NCI-H2081 treated with DMSO at 0.1 percent for 48 hours (cell line): ENCODE measurements around the gene MCIDAS.

Experiments used
- DNase-seq: peaks from one replicate; lab custom pipeline; 2025; lab: John Stamatoyannopoulos, UW

The MCIDAS gene

DNA sequence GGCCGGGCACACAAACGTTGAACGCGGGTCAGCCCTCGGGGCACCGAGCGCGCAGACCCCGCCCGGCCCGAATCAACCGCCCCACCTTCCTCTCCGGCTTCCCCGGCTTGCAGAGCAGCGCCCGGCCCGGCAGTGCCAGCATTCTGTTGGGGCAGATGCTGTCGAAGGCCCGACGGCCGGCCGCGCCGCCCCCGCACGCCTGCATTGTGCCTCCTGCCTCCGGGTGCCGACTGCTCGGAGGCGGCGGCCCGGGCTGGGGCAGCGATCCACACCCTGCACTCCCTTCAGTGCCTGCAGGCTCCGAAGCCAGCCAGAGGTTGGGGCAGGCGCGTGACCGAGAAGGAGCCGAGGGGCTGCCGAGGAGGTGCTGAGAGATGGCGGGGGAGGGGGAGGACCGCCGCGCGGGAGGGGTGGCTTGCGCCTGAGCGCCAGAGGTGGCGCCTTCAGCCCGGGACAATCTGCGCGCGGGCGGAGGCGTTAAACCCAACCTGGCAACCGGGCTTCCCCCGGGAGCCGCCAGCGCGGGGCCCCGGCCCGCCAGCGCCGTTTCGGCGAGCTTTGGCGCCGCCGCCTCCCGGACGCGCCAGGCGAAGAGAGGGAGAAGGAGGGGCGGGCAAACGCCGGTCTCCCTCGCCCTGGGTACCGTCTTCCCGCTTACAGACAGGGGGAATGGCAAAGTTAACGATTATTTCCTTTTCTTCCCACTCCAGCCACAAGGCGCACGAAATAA lies at the start of gene MCIDAS:
Gene MCIDAS, minus strand, starts transcription at position 382 of the 730 bp plus-strand sequence. Its CDS starts 177 bp downstream, at position 205.
- no peak for DNase-seq

DNA sequence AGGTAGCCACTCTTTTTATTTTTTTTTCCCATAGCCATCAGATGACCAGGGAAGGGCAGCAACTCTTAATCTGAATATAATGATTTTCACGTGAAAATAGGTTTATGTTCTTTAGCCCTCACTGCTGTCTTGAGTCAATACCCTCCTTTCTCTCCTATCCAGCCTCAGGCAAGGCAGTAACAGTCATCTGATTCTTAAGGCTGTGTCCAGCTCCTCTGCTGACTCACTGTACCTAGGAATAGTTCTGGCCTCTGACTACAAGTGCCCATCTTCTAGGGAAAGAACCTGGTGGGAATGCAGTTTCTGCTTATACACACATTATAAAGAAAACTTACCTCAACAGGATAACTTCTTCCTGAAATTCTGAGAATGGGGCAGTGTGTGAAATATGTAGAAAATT lies 49.7 kb upstream of the MCIDAS start:
- DNase-seq: no peak

DNA sequence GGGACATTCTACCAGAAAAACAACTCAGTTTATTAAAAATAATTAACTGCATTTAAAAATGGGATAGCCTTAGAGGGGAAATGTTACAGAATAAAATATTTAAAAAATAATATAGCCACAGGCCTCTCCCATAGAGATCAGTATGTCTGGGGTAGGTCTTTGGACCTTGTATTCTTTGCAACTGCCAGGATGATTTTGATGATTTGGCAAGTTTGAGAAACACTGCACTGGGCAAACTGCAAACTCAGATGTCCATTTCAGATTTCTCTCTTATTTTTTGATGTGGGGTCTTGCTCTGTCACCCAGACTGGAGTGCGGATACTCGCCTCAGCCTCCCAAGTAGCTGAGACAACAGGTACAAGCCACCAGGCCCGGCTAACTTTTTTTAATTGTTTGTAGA lies 31.2 kb upstream of the MCIDAS start:
- no peak for DNase-seq

DNA sequence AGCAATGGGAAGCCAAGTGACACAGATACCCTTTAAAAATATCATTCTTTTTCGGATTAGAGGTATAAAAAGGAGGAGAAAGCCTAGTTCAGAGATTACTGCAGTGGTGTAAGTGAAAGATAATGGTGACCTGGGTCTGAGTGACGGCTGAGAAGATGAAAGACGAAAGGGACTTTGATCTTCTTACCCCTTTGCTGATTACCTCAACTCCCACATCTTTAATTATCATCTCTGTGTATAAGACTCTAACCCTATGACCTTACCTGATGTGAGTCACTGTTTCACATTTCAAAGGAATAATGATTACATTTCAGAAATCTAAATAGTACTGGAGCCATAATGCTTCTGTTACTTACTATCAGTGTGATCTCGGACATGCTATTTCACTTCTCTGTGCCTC lies 27.7 kb upstream of the MCIDAS start:
- no peak for DNase-seq

DNA sequence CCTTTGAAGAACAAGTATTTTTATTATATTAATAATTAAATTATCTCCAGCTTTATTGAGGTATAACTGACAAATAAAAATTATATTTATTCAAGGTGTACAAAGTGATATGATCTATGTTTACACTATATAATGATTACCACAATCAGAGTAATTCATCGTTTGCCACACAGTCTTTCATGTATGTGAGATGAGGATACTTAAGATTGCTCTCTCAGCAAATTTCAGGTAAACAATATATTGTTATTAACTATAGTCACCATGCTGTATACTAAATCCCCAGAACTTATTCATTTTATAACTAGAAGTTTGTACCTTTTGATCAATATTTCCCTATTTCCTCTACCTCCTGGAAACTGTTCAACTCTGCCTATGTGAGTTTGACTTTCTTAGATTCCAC lies 22.9 kb upstream of the MCIDAS start:
- no peak for DNase-seq

DNA sequence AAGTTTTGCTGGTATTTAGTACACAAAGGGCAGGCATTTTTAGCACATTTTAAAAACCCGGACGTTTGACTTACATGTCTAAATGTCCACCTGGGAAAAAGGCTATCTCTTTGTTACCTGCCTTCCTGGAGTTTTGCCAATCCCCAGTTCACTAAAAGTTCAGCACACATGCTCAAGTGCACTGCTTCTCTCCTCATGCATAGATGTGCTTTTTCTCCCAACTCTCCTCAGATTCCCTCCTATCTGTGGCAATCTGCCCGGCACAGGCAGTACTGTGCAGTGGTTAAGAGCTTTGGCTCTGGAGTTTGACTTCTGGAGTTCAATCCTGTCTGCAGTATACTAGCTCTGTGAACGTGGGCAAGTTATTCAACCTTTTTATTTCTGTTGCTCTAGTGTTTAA lies 14.6 kb upstream of the MCIDAS start:
- no peak for DNase-seq

DNA sequence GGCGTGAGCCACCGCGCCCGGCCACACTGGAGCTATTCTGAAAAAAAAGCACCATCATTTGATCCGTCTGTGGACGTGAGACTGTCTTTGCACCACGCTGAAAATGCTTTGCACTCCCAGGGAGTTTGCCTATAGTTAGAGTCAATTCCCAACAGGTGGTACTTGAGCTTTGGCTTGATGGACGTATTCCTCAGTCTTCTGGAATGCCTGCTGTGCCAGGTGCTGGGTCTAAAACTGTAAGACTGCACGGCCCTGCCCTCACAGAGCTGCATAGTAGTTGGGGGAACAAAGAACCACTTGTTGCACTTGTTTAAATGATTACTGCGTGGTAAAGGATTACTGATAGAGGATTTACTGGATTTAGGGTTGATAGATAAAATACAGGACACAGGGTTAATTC lies 9.7 kb upstream of the MCIDAS start:
- no peak for DNase-seq

DNA sequence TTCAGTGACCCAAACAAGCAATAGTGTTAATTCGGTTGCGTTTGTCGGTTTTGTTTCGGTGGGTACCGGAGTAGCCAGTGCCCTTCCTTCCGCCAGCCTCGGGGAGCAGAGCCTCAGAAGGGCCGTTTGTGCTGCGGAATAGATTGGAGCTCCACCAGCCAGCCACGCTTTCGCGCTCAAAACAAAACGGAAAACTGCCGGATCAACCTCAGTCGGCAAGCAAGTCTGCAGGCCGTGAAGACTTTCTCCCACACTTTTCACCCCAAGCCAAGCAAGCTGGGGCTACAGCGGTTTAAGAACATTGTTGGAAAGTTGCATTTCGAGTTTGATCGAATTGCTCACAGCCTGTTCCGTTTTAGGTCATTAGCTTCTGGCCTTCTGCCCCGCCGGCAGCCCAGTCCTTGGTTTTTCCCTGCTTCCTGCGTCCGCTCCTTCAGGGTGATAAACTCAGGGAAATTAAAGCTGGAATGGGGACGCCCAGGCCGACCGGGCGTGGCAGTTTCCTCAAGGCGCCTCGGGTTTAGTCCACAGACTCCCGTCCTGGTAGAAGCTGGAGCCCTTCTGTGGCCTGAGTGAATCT lies 7.1 kb upstream of the MCIDAS start:
- no peak for DNase-seq

DNA sequence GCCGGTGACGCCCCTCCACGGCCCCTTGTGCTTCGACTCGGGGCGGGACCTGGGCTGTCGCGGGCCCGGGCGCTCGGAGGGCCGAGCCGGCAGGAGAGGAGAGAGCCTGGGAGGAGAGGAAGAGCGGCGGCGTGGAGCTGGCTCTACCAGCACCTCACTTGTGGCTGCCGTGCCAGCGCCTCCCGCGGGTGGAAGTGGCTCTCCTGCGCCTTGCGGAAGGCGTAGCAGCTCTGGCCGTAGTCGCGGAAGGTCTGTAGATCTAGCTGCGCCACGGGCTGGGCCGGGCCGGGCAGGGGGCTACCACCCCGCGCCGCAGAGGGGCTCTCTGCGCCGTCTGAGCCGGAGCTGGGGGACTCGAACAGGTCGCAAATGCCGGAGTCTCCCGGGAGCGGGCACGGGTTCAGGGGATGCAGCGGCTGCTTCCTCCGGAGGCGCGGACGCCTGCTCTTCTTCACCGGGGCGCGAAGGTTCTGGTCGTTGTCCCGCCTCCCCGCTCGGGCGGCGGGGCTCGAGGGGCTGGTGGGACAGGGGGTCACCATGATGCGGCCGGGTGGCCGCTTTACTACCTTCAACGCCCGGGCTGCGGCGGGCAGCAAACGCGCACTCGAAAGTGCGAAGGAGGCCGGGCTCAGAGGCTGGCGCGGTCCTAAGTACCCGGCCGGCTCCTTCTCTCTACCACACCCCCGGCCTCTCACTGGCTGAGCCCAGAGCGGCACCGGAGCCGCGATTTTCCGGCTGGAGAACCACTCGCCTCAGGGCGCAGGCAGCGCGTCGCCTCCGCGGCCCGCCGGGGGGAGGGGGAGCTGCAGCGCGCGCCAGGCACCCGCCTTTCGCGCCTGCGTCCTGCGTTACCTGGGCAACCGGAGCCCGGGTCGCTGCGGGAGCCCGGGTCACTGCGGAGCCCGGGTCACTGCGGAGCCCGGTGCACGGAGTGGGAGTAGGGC lies 6.1 kb upstream of the MCIDAS start, which contains the start of gene CCNO:
Gene CCNO, minus strand, starts transcription at position 624 of the 944 bp plus-strand sequence. Its CDS starts 85 bp downstream, at position 539.
- peak; percentile 18 for DNase-seq

DNA sequence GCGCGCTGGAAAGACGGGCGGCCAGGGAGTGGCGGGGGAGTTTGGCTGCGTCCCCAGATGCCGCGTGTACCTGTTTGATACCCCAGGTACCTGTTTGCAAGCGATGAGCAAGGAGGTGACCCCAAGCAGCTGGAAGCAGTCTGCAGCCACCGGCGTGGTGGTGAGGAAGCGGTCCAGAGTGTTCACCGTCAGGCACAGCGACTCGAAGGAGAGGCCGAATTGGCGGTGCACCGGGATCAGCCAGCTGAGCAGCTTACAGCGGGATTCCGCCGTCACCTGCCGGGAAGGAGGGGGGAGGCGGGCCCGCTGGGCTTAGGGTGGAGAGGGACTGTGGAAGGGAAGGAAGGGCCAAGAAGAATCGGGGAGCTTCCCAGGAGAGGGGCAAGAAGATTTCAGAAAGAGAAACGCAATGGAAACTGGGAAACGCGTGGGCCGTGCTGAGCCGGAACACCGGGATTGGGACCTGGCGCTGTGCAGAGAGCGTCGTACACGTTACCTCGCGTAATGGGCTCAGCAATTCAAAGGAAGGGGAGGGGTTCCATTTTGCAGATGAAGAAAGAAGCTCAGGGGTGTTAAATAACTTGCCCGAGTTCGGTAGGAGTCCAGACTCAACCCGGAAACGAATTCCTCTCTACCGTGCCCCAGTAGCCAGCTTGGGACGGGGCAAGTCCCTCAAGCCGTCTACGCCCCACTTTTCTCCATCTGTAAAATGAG lies 5.3 kb upstream of the MCIDAS start:
- no peak for DNase-seq

DNA sequence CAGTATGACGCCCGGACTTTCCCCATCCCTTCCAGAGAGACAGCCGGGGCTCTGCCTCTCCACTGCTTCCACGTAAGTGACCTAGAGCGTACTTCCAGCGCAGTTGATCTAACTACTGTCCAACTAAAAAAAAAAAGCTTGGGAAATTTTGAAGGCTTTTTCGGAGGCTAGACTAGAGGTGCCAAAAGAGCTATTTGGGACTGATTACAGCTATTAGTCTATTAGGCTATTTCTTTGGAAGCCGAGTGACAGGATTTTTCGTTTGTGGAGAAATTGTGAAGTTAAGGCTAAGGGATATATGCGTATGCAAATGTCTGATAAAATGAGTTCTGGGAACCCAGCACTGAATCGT lies 4.8 kb upstream of the MCIDAS start:
- DNase-seq: no peak

DNA sequence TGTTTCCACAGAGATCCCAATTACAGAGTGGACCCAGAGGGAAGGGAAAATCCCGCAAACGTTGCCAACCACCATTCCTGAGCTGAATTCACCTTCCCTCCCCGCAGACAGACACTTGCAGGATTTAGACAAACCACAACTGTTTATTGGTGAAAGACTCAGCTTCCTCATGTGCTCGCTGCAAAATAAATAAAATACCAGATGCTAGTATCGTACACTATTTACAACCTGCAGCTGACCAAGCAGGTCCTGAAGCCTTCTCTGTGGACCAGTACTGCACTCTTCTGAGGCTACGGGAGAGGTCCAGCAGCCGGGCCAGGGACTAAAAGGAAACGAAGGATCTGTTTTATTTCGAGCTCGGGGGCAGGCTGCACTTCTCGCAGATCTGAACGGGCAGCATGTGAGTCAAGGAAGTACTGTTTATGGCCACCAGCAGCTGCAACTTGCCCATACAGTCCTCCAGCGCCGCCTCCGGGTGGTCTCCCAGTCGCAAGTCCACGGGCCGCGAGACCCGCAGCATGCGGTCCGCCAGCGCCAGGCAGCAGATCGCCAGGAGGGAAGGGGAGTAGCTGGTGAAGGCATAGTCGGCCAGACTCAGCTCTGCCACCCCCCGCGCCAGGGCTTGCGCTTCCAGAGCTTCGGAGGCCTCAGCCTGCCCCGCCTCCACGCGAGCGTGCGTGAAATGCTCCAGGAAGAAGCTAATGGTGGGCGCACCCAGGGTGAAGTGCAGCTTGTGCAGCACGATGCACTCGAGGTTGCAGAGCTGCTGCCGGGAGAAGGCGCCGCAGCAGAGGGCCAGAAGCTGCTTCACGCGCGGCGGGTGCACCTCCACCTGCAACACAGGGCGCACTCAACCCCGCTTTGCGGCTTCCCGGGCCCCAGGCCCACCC lies 4.2 kb upstream of the MCIDAS start:
- no peak for DNase-seq

DNA sequence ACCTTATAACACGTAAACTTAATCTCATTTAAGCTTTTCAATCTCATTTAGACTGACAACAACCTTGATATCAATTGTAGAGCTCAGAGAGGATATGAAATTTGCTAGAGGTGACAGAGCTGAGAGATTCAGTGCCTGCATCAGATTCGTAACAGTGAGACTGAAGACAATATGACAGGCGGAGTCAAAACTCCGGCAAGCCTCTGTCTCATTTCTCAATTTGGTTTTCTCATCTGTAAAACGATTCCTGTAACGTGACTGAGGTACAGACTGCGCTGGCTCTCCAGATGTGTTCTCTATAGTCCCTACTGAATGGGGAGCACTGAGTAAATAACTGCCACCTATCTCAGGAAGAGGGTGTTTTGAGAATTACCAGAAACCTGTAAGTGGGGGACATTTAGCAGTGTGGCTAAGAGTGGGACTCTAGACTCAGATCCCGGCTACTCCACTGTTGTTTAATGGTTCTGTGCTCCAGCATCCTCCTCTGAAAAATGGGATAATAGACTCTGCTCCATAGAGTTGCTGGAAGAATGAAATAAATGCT lies 3.0 kb upstream of the MCIDAS start:
- no peak for DNase-seq

DNA sequence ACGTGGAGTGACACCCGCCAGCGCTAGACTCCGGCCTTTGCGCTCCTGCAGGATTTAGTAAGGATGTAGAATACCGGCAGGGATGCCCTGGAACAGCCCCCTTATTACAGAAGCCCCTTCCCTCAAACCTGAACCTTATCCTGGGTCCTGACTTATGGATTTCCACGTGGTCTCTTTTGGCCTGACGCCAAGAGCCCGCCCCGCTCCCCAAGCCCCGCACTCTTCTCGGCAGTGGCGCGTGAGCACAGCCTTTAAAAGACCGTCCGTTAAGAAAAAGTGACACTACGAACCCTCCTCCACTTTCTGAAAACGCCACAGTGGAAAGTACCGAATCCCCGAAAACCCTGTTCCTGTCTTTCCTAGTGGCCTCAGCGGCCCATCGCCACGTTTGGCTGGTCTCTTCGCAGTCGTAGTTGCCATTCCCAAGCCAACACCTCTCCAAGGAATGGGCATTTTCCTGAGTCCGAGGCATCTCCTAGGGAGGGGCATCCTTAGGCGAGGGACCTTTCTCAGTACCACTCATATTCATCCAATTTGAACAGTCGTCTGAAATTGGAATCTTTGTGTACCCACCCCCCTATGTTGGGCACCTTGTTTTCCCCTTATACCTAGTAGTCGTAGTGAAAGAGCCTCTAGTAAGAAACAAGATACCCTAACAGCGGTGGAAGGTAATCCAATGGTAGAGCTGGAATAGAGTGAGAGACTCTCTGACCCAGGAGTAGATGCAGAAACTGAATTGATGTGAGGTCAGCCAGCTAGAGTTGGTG lies 732 bp upstream of the MCIDAS start:
- DNase-seq: no peak

DNA sequence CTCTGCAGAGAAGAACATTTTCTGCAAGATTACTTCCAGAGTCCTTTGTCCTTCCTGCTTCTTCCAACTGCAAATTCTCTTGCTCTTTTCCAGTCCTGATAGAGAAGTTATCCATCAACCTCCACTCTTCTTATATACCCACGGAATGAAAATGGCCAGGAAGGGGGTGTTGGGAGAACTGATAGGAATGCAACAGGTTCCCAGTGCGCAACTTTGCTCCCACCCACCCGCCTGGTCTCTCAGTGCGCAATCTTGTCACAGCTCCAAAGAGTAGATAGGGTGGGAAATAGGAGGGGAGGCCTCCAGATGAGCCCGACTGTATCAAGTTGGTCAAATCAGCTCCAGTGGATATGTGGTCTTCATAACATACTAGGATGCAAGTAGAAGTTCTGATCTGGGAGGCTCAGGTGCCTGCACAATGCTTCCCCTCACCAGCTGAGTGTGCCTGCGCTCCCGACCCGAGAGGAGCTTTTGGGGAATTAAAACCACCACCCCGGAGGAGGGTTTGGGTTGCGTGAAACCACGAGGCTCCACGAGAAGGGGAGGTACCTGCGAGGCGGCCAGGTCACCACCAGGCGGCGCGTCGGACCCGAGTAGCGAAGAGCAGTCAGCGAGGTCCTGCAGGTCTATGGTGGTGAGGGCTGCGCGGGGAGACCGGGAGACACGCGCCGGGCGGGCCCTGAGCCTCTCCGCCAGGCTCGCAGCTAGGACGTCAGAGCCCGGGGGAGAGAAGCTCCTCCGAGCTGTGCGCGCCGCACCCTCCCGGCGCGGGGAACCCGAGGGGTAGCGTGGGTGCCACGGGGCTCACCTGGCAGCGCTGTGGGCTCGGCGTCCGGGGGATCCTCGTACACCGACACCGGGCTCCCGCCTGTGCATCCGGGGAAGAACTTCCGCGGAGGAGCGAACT lies 835 bp downstream of the MCIDAS start:
- DNase-seq: no peak

DNA sequence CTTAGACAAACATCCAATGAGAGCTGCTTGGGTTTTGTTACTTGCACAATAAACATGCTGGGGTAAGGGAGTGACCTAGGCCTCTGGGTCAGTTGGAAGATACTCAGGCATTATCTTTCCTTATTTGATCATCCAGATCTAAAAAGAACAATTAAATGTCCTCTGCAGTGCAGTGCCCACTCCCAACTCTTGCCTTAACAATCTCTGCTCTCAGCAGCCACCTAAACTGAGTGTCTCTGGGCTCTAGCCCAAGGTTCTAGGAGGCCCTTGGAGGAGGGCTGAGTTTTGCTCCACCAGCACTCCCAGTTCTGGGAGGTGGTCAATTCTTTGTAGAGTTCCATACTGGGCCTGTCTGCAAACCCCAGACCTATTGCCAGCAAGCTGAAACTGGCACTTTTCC lies 1.8 kb downstream of the MCIDAS start:
- DNase-seq: no peak

DNA sequence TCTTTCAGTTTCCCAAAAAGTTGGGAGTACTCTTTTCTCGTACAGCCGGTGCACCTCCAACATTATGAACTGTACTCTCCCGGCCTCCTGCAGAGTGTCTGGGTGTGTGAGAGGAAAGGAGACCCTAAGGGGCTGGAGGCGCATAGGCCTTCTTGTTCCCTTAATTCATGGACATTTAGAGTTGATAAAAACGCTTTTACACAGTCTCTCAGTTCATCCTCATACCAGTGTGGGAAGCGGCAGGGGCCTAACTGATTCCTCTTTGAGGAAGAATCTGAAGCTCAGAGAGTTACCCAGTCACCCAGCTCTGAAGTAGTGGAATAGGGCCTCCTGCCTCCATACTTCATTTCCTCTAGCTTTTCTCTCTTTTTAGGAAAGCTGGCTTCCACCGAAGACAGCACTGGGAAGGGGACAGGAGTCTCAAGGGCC lies 3.3 kb downstream of the MCIDAS start:
- DNase-seq: no peak

DNA sequence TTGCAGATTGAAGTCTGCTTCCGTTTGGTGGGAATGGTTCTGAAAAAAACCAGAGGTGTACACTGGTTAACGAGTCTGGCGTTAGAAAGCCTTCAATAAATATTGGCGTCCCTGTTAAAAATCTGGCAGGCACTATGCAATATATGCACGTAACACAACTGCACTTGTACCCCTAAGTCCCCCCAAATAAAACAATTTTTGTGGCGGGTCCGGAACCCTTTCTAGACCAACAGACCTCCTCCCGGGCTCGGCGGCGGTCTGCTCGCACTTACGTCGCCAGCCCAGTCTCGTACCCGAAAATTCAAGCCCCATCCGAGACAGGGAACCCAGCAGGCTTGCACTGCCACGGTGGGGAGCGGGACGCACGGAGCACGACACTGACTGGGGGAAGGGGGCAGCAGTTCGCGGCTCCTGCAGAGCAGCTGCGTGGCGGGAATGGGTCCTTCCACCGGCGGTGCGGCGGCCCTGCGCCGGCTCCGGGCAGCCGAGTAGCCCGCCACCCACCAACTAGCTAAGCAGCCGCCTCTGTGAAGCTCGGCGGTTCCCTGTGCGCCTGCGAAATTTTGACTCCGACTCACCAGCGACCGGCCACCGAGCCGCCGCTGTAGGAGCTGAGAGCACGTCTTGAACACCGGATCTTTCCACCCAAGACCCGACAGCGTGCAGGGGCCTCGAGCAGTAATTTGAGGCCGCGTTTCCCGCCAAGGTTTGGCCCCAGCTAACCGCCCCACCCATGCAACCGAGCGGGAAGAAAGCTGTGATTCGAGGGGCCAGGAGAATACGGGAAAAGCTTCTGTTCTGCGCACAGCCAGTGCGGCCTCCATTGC lies 3.9 kb downstream of the MCIDAS start:
- DNase-seq: no peak
